Hematopoietic multipotent progenitor cell treated with erythropoietin and hydrocortisone succinate and interleukin-3 and kit ligand, for 17 days (in vitro differentiated cells): ENCODE results near the gene UTY.

Experiments
- DNase-seq: peaks from one replicate; pipeline ENCODE4 v3.0.0-alpha.2; 2015; ENCODE audit warnings: low spot score

The UTY gene

DNA sequence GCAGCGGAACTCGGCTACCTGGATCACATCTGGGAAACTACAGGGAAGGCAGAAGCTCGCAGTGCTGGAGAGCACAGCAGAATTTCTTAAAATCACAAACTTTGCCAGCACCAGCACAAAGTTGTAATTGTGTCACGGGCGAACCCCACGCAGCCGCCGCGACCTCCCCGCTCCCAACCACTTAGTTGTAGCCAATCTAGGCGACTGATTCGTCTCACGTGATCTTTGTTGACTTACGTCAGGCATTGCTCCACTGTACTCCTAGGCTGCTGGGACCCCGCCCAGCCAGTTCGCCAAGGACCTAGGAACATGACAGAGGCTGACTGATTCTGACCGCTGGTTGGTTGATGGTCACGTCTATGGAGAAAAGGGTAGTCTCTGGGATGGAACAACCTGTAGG is at the start of gene UTY:
Gene UTY, minus strand, starts transcription at position 206 of the 400 bp plus-strand sequence. CDS start 368 bp downstream, outside the sequence.
- DNase-seq = peak; percentile 91

GRCh38 chrY:13520474-13520873 is 40.6 kb upstream of the UTY start:
- no peak for DNase-seq

DNA sequence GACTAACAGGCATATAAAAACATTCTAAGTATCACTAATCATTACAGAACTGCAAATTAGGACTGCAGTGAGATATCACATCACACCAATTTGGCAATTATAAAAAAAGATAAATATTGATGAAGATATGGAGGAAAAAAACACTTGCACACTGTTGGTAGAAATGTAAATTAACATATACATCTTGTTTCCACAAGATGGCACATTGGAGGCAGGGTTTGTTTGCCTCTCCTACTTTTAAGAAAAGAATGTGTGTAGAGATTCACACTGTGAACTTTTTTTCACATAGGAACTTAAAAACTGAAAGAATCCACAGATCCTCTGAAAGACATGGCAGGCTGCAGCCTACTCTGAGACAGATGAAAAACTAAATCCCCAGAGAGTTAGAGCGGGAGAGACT is 21.4 kb upstream of the UTY start:
- peak; percentile 6 for DNase-seq

DNA sequence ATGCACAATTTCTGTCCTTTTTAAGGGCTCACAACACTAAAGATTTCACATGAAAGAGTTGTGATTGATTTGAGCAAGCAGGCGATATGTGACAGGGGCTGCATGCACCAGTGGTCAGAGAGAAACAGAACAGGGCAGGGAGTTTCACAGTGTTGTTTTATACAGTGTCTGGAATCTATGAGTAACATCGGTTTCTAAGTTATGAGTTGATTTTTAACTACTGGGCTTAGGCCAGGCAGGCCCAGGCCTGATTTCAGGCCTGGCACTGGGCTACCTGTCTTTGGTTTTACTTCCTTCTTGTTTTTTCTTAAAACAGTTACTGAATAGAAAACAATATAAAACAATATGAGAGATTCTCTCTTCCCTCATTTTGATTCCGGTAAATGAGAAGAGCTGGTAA is 13.9 kb upstream of the UTY start:
- DNase-seq = no peak

DNA sequence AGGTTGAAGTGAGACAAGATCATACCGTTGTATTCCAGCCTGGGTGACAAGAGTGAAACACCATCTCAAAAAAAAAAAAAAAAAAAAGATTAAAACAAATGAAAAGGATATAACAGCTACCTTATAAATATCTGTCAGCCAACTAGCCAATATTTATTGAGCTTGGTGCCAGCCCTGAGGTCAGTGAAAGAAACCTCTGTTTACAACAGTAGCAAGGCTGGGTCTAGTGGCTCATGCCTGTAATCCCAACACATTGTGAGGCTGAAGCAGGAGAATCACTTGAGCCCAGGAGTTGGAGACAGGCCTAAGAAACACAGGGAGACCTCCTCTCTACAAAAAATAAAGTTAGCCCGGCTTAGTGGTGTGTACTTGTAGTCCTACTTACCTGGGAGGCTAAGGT is 12.6 kb upstream of the UTY start:
- no peak for DNase-seq

- DNase-seq = no peak
Measured at GRCh38 chrY:13488738-13489137, 8.9 kb upstream of the UTY start.

DNA sequence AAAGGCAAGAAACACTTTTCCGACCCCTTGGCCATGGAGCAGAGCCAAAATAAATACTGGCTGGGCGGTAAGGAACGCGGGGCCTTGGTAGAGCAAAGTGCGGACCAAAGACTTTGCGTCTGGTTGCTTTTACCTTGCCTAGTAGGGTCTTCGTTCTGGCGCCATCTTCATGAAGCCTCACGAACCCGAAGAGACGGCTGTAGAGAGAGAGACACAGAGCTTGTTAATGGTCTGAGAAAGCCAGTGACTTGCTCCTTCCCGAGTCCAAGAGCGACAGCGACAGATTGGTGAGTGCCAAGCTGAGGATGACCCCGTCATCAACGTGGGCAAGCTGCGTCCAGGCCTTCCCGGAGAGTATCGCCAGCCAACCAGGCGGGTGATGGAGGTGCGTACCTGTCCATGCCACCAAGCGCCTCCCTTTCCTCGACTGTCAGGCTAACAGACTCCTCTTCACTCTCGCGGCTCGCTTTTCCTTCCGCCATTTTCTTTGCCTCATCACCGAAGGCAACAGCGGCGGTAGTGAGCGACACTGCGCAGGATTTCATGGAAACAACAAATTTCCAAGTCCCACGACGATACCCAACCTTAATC is 617 bp downstream of the UTY start:
- DNase-seq = peak; percentile 73

GRCh38 chrY:13478126-13478785 is 1.6 kb downstream of the UTY start:
- peak; percentile 86 for DNase-seq

GRCh38 chrY:13474997-13475396 is 4.8 kb downstream of the UTY start:
- DNase-seq = no peak

GRCh38 chrY:13451572-13451971 is 28.3 kb downstream of the UTY start:
- DNase-seq = no peak

- DNase-seq = no peak
Measured at GRCh38 chrY:13450596-13451130, 29.2 kb downstream of the UTY start.

DNA sequence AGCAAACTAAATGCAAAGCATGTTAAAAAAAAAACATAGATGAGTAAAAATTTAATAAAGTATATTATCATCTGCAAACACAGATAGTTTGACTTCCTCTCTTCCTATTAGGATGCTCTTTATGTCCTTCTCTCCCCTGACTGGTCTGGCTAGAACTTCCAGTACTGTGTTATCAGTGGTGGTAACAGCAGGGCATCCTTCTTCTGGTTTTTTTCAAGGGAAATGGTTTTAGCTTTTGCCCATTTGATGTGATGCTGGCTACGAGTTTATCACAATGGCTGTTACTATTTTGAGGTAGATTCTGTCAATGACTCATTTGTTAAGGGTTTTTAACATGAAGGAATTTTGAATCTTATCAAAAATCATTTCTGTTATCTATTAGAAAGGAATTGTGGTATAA is 34.3 kb downstream of the UTY start:
- DNase-seq = no peak

DNA sequence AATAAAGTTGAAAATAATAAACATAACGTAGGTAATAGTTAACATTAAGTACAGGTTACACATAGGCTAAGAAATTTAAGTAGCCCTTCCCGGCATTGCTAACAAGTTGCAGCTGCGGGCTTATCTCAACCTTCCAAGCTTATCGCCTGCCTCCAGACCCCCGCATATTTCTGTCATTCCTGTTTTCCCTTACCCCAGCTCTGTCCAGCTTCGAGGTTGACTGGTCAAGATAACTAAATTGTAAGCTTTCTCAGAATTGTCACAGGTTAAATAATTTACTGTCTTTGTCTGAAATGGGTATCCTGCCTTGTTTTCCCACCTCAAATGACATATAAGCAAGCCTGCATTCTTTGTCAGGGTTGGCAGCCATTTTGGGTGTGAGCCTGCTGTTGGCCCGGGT is 36.7 kb downstream of the UTY start:
- peak; percentile 69 for DNase-seq

DNA sequence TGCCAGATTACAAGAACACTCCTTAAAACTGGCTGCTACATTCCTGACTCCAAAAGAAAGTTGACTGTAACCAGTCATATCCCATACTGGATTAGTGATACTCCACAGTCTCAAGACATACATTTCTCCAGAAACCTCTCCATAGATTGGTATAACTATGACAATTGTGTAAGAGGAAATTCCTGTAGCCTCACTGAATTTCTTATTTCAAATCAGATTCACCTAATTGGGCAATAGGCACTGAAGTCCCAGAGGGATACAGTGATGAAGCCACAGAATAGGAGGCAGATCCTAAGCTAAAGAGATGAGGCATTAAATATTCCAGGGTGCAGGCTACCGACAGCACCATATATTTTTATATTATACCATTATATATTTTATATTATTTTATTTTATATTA is 39.0 kb downstream of the UTY start:
- no peak for DNase-seq

- DNase-seq = peak; percentile 76
Measured at GRCh38 chrY:13435968-13436937, 43.6 kb downstream of the UTY start.

- no peak for DNase-seq
Measured at GRCh38 chrY:13435206-13435967, 44.4 kb downstream of the UTY start.

DNA sequence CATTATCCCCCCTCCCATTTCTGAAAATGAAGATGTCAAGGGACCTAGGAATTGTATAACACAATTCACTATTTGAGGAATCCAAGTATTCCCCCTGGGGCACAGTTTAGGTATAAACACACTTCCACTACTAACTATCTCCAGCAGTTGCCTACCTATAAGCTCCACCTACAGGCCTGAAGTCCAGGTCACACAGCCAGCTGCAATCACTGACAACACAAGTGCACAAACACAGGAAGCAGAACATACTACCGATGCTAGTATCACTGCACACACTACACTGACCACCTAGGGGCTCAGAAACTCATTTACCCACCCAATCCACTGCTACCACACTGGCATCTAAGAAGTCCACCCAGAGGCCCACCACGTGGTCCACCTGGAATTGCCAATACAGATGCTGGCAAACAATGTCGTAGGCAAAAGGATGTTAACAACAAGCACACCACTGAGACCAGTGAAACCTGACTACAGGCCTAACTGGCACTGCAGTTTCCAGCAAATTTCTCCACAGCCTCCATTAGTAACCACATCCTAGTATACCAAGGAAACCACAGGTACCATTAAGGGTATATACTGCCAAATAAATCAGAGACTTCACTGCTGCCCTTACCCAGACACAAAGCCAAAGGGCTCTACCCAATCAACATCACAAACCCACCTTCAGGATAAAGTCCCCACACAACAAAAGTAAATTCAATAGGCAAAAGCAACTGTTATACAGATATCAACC is 47.4 kb downstream of the UTY start:
- DNase-seq = no peak

- DNase-seq = no peak
Measured at GRCh38 chrY:13429551-13429950, 50.3 kb downstream of the UTY start.

DNA sequence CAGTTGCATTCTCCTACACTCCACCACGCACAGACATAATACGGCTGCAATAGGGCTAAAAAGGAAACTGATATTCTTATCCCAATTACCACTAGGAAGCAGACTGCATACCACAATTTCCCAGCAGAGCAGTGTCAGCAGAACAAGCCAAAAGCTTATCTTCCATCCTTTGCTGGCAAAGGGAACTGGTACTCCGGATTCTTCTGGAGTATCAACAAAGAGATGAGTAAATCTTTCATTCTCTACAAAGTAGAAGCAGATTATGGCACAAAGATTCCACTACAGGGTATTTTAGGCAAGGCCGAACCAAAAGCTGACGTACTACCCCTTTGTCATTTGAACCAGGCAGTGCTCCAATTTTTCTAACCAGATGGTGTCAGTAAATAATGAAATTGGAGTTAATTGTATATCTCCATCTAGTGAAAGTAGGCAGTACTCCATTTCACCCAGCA is 56.5 kb downstream of the UTY start:
- DNase-seq = no peak

DNA sequence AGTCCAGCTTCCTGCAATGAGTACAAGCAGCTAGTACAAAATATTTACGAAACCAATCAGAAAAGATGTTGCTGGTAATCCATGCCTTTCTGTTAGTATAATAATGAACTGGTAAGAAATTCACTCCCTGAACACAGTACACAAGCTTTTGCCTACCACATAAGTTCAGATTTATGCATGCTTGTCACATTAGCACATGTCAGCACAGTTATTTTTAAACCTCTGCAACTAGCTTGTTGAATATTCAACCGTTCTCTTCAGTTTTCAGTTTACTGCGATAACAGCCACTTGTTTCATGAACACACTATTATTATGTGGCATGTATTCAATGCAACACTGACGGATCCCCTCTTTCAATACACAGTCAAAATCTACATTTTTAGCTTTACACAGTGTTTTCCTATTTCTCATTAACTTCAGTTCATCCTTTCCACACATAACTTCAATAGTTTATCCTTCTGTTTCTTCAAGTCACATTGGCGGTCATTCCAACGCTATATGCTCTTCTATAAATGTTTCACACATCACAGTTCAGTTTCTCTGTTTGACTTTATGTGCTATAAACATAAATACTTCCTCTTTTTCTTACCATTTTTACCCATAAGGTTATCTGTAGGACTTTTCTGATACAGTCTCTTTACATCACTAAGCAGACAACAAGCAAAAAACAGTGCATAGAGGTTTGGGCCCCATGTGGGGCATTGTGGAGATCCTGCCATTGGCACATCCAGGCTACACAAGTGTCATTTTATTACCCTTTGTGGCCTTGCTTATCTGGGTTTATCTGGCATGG is 62.8 kb downstream of the UTY start:
- DNase-seq = no peak
